ENCODE measurements around the gene HLA-DPB1. TPM values are rescaled to one million over a fixed set of nuclear protein-coding genes. Genes with fewer than 3 reads are reported as not detected.

The HLA-DPB1 gene
- total and polyA plus RNA-seq, 12 donors = 10.8 to 521 (median 120) TPM

GRCh38 chr6:33112148-33112547, 36.4 kb downstream of the HLA-DPB1 start:
- H3K27me3 ChIP-seq = peaks cover 11% of the 10 kb centered on the region
- TF ChIP-seq CTCF (IDR thresholded peaks at IDR 0.05) = no peak
- TF ChIP-seq POLR2A (IDR thresholded peaks at IDR 0.05) = no peak
- 0 to 28% (median 22%) methylated on average over 1 of the region's 1 CpG for WGBS, 4 donors

GRCh38 chr6:33113755-33114154, 38.0 kb downstream of the HLA-DPB1 start:
- intact Hi-C loops (cut with DNase I) = loop anchor here in 1 of 2 donors (10.0 kb wide), 1 partner anchor 131 kb away; no protein-coding TSS in a partner anchor
- DNase-seq = no peak
- H3K9me3 ChIP-seq (replicated peaks in 1 of 3) = no peaks in the 10 kb centered on the region
- WGBS, 4 donors = 59 to 63% (median 62%) methylated on average over 7 of the region's 7 CpGs
- peaks cover 18% of the 10 kb centered on the region for H3K27me3 ChIP-seq
- no peak overlapping the region for H3K27ac ChIP-seq
- TF ChIP-seq POLR2A (IDR thresholded peaks at IDR 0.05) = no peak
- no peak for TF ChIP-seq CTCF (IDR thresholded peaks at IDR 0.05)
- no peak overlapping the region for H3K4me3 ChIP-seq
- H3K4me1 ChIP-seq (replicated peaks in 1 of 2) = no peaks in the 10 kb centered on the region
- no peaks in the 10 kb centered on the region for H3K36me3 ChIP-seq (replicated peaks in 1 of 2)

More at GRCh38 chr6:33112148-33112547, 36.4 kb downstream of the HLA-DPB1 start:
- peak in 6 of 7 donors; percentile 29 to 70 (median 52) for DNase-seq
- Histone ChIP-seq H3K4me1 (replicated peaks in 1 of 2) (no peaks in the 10 kb centered on the region), H3K36me3 (replicated peaks in 1 of 2) (no peaks in the 10 kb centered on the region), H3K27ac (no peak overlapping the region), H3K9me3 (replicated peaks in 1 of 3) (no peaks in the 10 kb centered on the region), H3K4me3 (no peak overlapping the region)
- intact Hi-C loops (cut with DNase I) = loop anchor here in 1 of 2 donors (10.0 kb wide), 1 partner anchor 133 kb away; no protein-coding TSS in a partner anchor

GRCh38 chr6:33114406-33114805, 38.6 kb downstream of the HLA-DPB1 start:
- intact Hi-C loops (cut with DNase I) = loop anchor here in 1 of 2 donors (10.0 kb wide), 1 partner anchor 130 kb away; no protein-coding TSS in a partner anchor
- H3K9me3 ChIP-seq (replicated peaks in 1 of 3) = no peaks in the 10 kb centered on the region
- no peak overlapping the region for H3K27ac ChIP-seq
- H3K27me3 ChIP-seq = peaks cover 18% of the 10 kb centered on the region
- no peak for TF ChIP-seq POLR2A (IDR thresholded peaks at IDR 0.05)
- no peak for TF ChIP-seq CTCF (IDR thresholded peaks at IDR 0.05)
- no peaks in the 10 kb centered on the region for H3K4me1 ChIP-seq (replicated peaks in 1 of 2)
- no peak for DNase-seq
- no peaks in the 10 kb centered on the region for H3K36me3 ChIP-seq (replicated peaks in 1 of 2)
- no peak overlapping the region for H3K4me3 ChIP-seq

GRCh38 chr6:33116417-33116816, 40.6 kb downstream of the HLA-DPB1 start:
- H3K27me3 ChIP-seq = peaks cover 18% of the 10 kb centered on the region
- no peak for DNase-seq
- intact Hi-C loops (cut with DNase I) = loop anchor here in 1 of 2 donors (10.0 kb wide), 1 partner anchor 128 kb away; no protein-coding TSS in a partner anchor

More at GRCh38 chr6:33116417-33116816, 40.6 kb downstream of the HLA-DPB1 start:
- H3K9me3 ChIP-seq (replicated peaks in 1 of 3) = no peaks in the 10 kb centered on the region
- no peak overlapping the region for H3K27ac ChIP-seq
- WGBS, 4 donors = 3 to 12% (median 6%) methylated on average over 6 of the region's 6 CpGs
- H3K4me1 ChIP-seq (replicated peaks in 1 of 2) = no peaks in the 10 kb centered on the region
- H3K36me3 ChIP-seq (replicated peaks in 1 of 2) = no peaks in the 10 kb centered on the region
- TF ChIP-seq CTCF (IDR thresholded peaks at IDR 0.05) = no peak
- no peak for TF ChIP-seq POLR2A (IDR thresholded peaks at IDR 0.05)
- no peak overlapping the region for H3K4me3 ChIP-seq
